GM21619 (cell line): ENCODE data around the gene PPP1R13L.

Experiments
- ATAC-seq: cut with Tn5 transposase; IDR thresholded peaks from one replicate; pipeline ENCODE4 v1.9.1; 2021; ENCODE audit not compliant: unreplicated experiment

PPP1R13L gene

GRCh38 chr19:45368127-45368526 is 36.7 kb downstream of the PPP1R13L start:
- no peak for ATAC-seq

- no peak for ATAC-seq
Measured at GRCh38 chr19:45364696-45365095, 40.2 kb downstream of the PPP1R13L start.

- no peak for ATAC-seq
Measured at GRCh38 chr19:45363861-45364459, 40.9 kb downstream of the PPP1R13L start.

GRCh38 chr19:45362291-45362690 is 42.6 kb downstream of the PPP1R13L start:
- no peak for ATAC-seq

GRCh38 chr19:45361608-45362007 is 43.3 kb downstream of the PPP1R13L start:
- no peak for ATAC-seq

- ATAC-seq, result no peak
Measured at GRCh38 chr19:45358213-45358792, 46.6 kb downstream of the PPP1R13L start.

GRCh38 chr19:45357445-45357783 is 47.5 kb downstream of the PPP1R13L start:
- ATAC-seq, result no peak

- ATAC-seq, result no peak
Measured at GRCh38 chr19:45356760-45357444, 48.0 kb downstream of the PPP1R13L start.

- ATAC-seq, result no peak
Measured at GRCh38 chr19:45355910-45356309, 49.0 kb downstream of the PPP1R13L start.

- ATAC-seq, result no peak
Measured at GRCh38 chr19:45355402-45355801, 49.5 kb downstream of the PPP1R13L start.

- no peak for ATAC-seq
Measured at GRCh38 chr19:45354241-45354842, 50.5 kb downstream of the PPP1R13L start.

- ATAC-seq, result no peak
Measured at GRCh38 chr19:45352914-45353796, 51.7 kb downstream of the PPP1R13L start.

- ATAC-seq, result no peak
Measured at GRCh38 chr19:45352471-45352870, 52.4 kb downstream of the PPP1R13L start.

- ATAC-seq, result no peak
Measured at GRCh38 chr19:45352062-45352461, 52.8 kb downstream of the PPP1R13L start.

GRCh38 chr19:45351401-45351952 is 53.4 kb downstream of the PPP1R13L start:
- no peak for ATAC-seq

- ATAC-seq, result no peak
Measured at GRCh38 chr19:45350477-45351058, 54.3 kb downstream of the PPP1R13L start.

GRCh38 chr19:45349430-45349941 is 55.4 kb downstream of the PPP1R13L start:
- ATAC-seq, result no peak

GRCh38 chr19:45349126-45349415 is 55.8 kb downstream of the PPP1R13L start:
- no peak for ATAC-seq

- ATAC-seq, result no peak
Measured at GRCh38 chr19:45348367-45349125, 56.3 kb downstream of the PPP1R13L start.
